ENCODE data around the gene SLC12A3. TPM values are rescaled to one million over a fixed set of nuclear protein-coding genes. Genes with fewer than 3 reads are reported as not detected.

The SLC12A3 gene
- total and polyA plus RNA-seq, 2 of the 4 experiments (the other 2 are of a cell fraction) = not detected

GRCh38 chr16:56888806-56889205, 23.8 kb downstream of the SLC12A3 start:
- H2AK5ac ChIP-seq (ENCODE audit: low read depth, low read length) = no peak overlapping the region

More at GRCh38 chr16:56888806-56889205, 23.8 kb downstream of the SLC12A3 start:
- H2BK20ac ChIP-seq (ENCODE audit: low read depth, low read length) = no peak overlapping the region
- H2AFZ ChIP-seq (replicated peaks; ENCODE audit: low read length, poor library complexity) = no peak overlapping the region
- no peak for TF ChIP-seq RFX5 (IDR thresholded peaks at IDR 0.05; ENCODE audit: low read depth, low read length)
- TF ChIP-seq SMC3 (IDR thresholded peaks at IDR 0.05; ENCODE audit: low read depth, low read length) = no peak
- TF ChIP-seq ELK1 (IDR thresholded peaks at IDR 0.05; ENCODE audit: borderline replicate concordance, low read depth, low read length) = no peak
- TF ChIP-seq RAD21 (IDR thresholded peaks at IDR 0.05; ENCODE audit: low read length) = no peak
- no peak for TF ChIP-seq RCOR1 (IDR thresholded peaks at IDR 0.05; ENCODE audit: insufficient replicate concordance, low read length)
- no peak for TF ChIP-seq MXI1 (IDR thresholded peaks at IDR 0.05; ENCODE audit: borderline replicate concordance, low read depth, low read length)
- TF ChIP-seq CEBPB (IDR thresholded peaks at IDR 0.05; ENCODE audit: low read depth, low read length) = no peak
- no peak for TF ChIP-seq POLR2A (IDR thresholded peaks at IDR 0.05; ENCODE audit: low read depth, low read length)
- TF ChIP-seq CTCF (conservative IDR thresholded peaks at IDR 0.05; ENCODE audit: low read depth, low read length) = no peak
- TF ChIP-seq, protein P1, sequence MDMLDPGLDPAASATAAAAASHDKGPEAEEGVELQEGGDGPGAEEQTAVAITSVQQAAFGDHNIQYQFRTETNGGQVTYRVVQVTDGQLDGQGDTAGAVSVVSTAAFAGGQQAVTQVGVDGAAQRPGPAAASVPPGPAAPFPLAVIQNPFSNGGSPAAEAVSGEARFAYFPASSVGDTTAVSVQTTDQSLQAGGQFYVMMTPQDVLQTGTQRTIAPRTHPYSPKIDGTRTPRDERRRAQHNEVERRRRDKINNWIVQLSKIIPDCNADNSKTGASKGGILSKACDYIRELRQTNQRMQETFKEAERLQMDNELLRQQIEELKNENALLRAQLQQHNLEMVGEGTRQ (IDR thresholded peaks at IDR 0.05; ENCODE audit: low read depth, low read length) = no peak
- H2BK15ac ChIP-seq (ENCODE audit: low read depth, low read length) = no peak overlapping the region
- H3K23ac ChIP-seq (ENCODE audit: low read depth, low read length) = no peak overlapping the region
- H4K20me1 ChIP-seq (ENCODE audit: insufficient read depth, low read length) = no peaks in the 10 kb centered on the region
- 100% methylated on average over 1 of the region's 7 CpGs; no CpG with 5 or more reads in 1 of the 2 experiments for WGBS, 2 experiments (ENCODE audit: extremely low coverage in 2 of 2, insufficient read length in 1 of 2)
- no peak overlapping the region for H3K14ac ChIP-seq (replicated peaks; ENCODE audit: low read depth, low read length)
- CTCF ChIA-PET = no interaction called here
- ATAC-seq (ENCODE audit: low read depth) = no peak
- BruUV-seq (replicated peaks) = no TSS peak
- H3K79me1 ChIP-seq (ENCODE audit: low read depth in 1 of 2, low read length in 2 of 2) = no peaks in the 10 kb centered on the region
- intact Hi-C loops (cut with micrococcal nuclease) (no loop called here), dilution Hi-C loops (cut with HindIII; ENCODE audit: low sequenced_read_pairs, unreplicated experiment) (no loop called here), in situ Hi-C loops (cut with MboI; ENCODE audit: low sequenced_read_pairs) (no loop called here)
- no peak overlapping the region for H3K27ac ChIP-seq (ENCODE audit: insufficient read depth, low read length)
- no peak overlapping the region for H4K91ac ChIP-seq (ENCODE audit: insufficient read depth, low read depth, low read length)
- H2AK9ac ChIP-seq (replicated peaks; ENCODE audit: low read depth, low read length, poor library complexity) = no peak overlapping the region
- no peak overlapping the region for H3K4me2 ChIP-seq (ENCODE audit: low read depth, low read length)
- DNase-seq = no peak
- POLR2A ChIA-PET (ENCODE audit: unreplicated experiment) = no interaction called here
- no peak overlapping the region for H3K9ac ChIP-seq (ENCODE audit: low read depth, low read length)
- H3K4ac ChIP-seq (ENCODE audit: low read depth, low read length) = no peak overlapping the region
- no peak overlapping the region for H4K5ac ChIP-seq (ENCODE audit: low read depth, low read length)
- no peak overlapping the region for H3K18ac ChIP-seq (ENCODE audit: low read depth, low read length)
- no peak overlapping the region for H2BK5ac ChIP-seq (ENCODE audit: low read depth, low read length, poor library complexity, severe bottlenecking)
- no peak overlapping the region for H4K8ac ChIP-seq (ENCODE audit: low read depth in 2 of 2, low read length in 2 of 2)
- H3K4me1 ChIP-seq (ENCODE audit: control insufficient read depth, insufficient read depth, low read length) = no peaks in the 10 kb centered on the region
- H3K36me3 ChIP-seq (ENCODE audit: control insufficient read depth, insufficient read depth, low read length) = no peaks in the 10 kb centered on the region
- H3K27me3 ChIP-seq (ENCODE audit: control insufficient read depth, insufficient read depth, low read length) = peaks cover 10% of the 10 kb centered on the region
- no peaks in the 10 kb centered on the region for H3K9me3 ChIP-seq (ENCODE audit: control insufficient read depth, insufficient read depth, low read length)
- H2BK120ac ChIP-seq (ENCODE audit: low read depth, low read length) = no peak overlapping the region
- no peaks in the 10 kb centered on the region for H3K9me1 ChIP-seq (ENCODE audit: insufficient read depth, low read length)
- H3K4me3 ChIP-seq (ENCODE audit: insufficient read depth, low read depth, low read length) = no peak overlapping the region
- no peak overlapping the region for H3K56ac ChIP-seq (ENCODE audit: extremely low read depth, insufficient read depth, low read length)
